ENCODE measurements around the gene TIMM8A.
"Not testable (repeated sequence)": the region's sequence is repeated elsewhere in the genome, so short reads cannot be mapped to it uniquely, and the experiment has no call there.

TIMM8A gene

DNA sequence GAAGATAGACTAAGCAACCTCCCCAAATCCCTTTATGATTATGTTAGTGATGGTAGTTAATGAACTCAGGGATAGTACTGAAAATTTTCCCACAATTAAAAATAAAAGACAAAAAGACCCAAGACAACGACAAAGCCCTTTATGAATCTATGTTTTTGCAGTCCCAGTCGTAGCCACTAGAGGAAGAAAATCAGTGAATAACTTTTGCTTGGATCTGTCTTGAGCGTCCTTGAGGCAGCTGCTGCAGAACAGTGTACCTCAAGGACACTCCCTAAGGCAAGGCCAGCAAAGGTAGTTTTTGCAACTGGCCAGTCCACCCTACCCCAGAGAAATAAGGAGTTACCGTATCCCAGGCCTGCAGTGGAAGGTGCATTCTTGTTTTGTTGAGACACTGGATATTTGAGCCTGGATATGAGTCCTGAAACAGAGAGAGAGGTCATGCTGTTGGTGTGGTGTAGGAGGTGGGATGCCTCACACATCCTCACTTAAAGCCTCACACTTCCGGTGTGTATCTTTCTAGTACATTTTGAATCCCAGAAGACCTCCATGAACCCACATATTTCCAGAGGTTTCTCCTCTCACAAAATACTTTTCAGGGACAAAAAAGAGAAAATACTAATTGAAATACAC is 8.7 kb upstream of the TIMM8A start:
- peak; percentile 27 for DNase-seq

DNA sequence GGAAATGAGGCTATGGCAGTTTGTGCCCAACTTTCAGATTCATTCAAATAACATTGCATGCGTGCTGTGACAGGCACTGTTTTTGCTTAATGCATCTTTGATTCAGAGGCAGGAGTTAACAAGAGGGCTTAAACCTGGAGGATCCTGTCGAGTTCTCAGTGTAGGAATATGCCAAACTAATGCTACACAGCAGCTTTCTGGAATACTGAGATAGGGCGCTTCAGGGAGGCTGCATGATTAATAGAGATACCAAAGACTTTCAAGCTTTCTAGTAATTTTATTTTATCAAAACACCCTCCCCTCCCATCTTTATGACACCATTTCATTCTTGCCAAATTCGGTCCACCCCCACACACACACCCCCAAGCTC is 636 bp upstream of the TIMM8A start:
- no peak for DNase-seq

- DNase-seq: no peak
These were observed 587 bp downstream of the TIMM8A start for GRCh38 chrX:101347859-101348451.

GRCh38 chrX:101337776-101338271 is 10.7 kb downstream of the TIMM8A start:
- no peak for DNase-seq

DNA sequence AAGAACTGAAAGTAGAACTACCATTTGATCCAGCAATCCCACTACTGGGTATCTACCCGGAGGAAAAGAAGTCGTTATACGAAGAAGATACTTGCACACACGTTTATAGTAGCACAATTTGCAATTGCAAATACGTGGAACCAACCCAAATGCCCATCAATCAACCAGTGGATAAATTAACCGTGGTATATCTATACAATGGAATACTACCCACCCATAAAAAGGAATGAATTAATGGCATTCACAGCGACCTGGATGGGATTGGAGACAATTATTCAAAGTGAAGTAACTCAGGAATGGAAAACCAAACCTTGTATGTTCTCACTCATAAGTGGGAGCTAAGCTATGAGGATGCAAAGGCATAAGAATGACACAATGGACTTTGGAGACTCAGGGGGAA is 14.2 kb downstream of the TIMM8A start:
- not testable (repeated sequence) for DNase-seq

DNA sequence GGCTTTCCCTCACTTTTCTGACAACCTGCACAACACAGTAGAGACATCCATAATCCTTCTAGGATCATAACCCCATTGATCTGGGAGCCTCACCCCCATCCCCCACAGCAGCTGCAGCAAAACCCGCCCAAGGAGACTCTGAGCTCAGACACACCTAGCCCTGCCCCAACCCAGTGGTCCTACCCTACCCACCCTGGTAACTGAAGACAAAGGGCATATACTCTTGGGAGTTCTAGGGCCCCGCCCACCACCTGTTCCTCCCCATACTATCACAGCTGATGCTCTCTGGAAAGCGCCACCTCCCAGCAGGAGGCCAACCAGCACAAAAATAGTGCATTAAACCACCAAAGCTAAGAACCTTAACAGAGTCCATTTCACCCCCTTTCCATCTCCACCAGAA is 21.9 kb downstream of the TIMM8A start:
- peak; percentile 42 for DNase-seq

GRCh38 chrX:101303790-101304189 is 44.8 kb downstream of the TIMM8A start:
- DNase-seq: no peak

Measured in NCI-H82 (cell line).